Left lobe of liver (tissue), 2 donors: Measurements from ENCODE around the gene SLC25A43. TPM values are rescaled to one million over a fixed set of nuclear protein-coding genes. Genes with fewer than 3 reads are reported as not detected.
A peak's percentile ranks its signal among the peaks of the same experiment; 100 is the strongest.
"Not testable (repeated sequence)": the region's sequence is repeated elsewhere in the genome, so short reads cannot be mapped to it uniquely, and the experiment has no call there.

Experiments used
- ATAC-seq: fragments of 200-7000 bp; cut with Tn5 transposase; one replicate; pipeline ENCODE4 v1.9.1; 2020; ENCODE audit warnings: mild to moderate bottlenecking, moderate library complexity
- DNase-seq: peaks from one replicate; pipeline ENCODE4 v3.0.0-alpha.2; 2020; ENCODE audit warnings: low spot score
- total RNA-seq: library from RNA; stranded (reverse); gene quantifications from one replicate; pipeline ENCODE4 v1.2.1, GENCODE V29; 2021
- donor health status: DM: no; HTN: no; CAD: no; lungs with moderate emphysema.
- donor health status: DM: no; HTN: yes; CAD: no.

Gene SLC25A43
- total RNA-seq, 1 donor from 2014 or later, result 7.3 TPM

DNA sequence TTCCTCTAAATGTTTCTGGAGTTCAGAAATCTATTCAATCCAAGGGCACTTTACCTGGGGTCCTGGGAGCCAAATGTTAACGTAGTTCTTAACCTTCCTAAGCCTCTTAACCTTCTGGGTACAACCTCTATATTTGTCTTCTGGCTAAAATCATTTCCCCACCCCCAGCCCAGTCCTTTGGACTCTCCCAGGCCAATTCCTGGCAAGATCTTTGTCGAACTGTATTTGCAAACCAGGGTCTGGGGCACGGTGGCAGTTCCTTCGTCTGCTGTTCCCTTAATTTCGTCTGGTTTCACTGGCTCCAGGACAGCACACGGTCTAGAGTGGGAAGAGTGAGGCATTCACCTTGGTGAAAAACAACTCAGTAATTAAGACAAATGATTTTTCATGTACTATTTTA, 68.3 kb downstream of the SLC25A43 start:
- DNase-seq, result peak; percentile 57
- peak; percentile 30 for ATAC-seq

DNA sequence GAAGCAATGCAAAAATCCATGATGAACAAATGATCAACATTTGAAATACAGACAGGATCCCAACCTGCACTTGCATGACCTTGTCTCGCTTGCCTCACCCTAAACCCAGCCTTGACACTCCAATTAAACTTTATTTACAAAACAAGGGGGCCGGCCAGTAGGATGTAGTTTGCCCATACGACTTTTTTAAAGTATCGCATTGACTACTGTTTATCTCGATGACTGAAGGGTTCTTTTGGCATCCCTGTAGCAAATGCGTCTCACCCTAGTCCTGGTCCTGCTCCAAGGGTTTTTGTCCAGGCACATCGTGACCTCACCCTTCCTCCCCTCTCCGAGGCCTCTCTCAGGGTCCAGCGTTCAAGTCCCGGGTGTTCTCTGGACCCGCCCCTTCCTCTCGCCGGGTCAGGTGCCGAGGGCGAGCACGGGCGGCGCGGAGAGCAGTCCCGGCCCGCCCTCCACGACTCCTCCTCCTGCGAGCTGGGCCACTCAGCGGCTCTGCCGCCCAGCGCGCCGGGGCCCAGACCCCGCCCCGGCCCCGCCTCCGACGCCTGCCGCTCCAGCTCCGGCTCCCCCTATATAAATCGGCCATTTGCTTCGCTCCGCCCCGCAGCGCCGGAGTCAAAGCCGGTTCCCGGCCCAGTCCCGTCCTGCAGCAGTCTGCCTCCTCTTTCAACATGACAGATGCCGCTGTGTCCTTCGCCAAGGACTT, 68.9 kb downstream of the SLC25A43 start, which contains the start of gene SLC25A5:
Gene SLC25A5, plus strand, starts transcription at position 603 of the 709 bp plus-strand sequence. Its CDS starts 72 bp downstream, at position 675.
- peak; percentile 90 for DNase-seq
- peak; percentile 89 for ATAC-seq

DNA sequence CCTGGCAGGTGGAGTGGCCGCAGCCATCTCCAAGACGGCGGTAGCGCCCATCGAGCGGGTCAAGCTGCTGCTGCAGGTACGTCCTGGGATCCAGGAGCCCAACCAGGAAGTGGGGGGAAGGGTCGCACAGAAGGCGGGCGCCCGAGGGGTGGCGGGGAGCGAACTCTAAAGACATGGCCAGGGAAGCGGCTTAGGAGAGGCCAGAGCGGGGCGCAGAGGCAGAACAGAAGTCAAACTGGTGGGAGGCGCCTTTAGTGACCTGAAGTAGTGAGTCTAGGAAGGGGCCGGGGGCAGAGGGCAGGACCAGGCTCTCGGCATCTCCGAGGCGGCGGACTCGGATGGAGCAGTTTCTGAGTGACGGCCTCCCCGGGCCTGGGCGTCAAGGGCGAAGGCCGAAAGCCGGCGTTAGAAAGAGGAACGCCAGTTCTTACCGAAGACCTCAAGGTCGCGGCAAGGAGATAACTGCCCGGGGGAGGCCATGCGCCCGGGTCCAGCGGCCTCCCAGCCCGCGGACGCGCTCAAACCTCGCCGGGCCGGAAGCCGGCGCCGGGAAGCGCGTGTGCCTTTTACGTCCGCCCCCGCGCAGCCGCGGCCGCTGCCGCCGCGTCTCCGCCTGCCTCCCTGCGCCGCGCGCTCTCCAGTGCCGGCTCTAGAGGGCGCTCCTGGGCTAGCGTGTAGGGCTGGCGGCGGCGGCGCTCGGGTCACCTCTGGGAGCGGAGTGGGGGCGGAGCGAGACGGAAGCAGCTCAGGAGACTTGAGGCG, 69.6 kb downstream of the SLC25A43 start:
- DNase-seq (peak; percentile 83), ATAC-seq (peak; percentile 81)

DNA sequence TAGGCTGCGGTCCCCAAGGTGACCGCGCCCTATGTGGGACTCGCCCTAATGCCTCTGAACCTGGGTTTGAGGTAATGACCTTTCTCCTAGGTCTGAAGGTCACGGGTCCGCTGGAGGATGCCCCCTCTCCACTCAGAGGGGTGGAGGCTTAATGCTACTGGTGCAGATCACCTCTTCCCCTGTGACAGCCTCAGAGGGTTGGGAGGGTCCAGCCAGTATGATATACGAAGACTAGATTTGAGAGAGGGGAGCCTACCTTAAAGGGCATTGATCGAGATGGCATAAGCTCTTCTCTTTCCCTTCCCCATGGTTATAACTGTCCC, 70.1 kb downstream of the SLC25A43 start:
- no peak for DNase-seq
- ATAC-seq, result no peak

DNA sequence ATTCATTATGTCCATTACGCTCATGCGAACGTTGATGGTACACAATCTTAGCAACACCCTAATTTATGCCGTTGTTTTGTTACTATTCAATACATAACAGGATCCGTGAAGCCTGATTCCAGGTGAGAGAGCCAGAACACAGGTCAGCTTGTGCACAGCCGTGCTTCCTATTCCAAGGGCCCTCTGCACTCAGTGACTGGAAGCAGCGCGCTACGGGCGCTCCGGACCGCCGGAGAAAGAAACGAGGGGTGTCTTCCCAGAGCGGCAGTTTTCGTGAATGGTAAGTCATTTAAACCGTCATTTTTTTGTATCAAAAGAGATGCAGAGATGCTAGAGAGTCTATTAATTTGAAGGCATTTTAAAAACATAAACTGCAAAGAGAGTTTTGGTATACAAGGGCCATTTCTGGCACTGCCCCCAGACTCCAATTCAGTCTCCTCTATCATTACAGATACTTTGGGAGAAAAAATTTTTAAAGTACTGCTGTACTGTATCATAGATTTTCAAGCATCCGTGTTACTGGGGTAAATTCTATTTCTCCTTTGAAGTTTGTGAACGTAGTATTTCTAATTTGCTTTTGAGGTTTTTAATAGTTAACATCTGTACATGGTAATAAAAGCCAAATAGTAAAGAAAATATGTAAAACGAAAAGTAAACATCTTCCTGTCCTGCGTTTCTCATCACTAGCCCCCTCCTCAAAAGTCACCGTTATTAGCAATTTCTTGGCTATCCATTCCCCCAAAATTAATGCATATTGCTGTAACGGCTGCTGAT, 75.7 kb downstream of the SLC25A43 start:
- ATAC-seq, result no peak

DNA sequence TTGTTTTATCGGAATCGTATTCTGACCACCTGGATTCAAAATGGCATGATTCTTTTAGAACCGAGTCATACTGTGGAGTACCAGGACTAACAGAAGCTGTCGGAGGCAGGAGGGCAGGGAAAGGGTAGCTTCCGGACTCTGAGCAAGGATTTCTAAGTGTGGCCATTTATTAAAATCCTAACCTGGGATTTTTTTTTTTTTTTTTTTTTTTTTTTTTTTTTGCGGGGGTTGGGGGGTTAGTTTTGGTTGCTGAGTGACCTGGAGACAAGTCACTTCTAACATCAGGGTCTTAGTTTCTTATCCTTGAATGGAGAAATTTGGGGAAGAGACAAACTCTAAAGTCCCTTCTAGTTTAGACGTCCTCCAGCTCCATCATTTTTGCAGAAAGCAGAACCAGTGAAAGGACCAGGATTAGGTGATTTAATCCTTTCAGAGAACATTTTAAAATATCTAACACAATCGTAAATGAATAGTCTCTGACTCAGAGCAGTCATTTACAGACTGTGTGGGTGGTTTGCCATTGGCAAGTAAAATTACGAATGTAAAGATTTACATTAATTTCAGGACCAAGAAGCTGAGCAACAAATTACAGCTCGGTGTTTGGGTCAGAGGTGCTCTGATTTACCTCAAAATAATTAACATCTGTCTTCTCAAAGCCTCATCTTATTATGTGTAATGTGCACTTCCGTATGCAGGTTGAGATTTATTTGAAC, 76.4 kb downstream of the SLC25A43 start:
- DNase-seq (no peak), ATAC-seq (no peak)

More for the DNA sequence above, 75.7 kb downstream of the SLC25A43 start:
- no peak for DNase-seq

DNA sequence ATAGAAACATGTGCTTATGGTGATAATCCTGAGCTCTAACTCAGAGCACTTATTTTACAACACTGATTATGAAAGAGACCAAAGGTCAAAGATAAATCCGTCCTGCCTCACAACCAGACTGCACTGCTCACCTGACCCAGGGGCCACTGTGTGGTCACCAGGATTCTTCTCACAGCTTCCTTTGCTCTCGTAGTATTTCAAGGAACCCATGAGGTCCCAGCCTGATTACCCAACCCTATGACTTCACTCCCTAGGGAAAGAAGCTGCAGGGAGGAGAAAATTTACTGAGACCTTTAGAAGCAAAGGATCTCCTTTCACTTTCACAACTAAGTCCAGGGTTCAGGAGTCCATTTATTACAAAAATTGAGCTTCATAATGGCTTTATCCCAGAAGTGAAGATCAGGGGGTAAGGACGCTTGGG, 78.7 kb downstream of the SLC25A43 start:
- ATAC-seq (peak; percentile 54), DNase-seq (peak; percentile 61)

DNA sequence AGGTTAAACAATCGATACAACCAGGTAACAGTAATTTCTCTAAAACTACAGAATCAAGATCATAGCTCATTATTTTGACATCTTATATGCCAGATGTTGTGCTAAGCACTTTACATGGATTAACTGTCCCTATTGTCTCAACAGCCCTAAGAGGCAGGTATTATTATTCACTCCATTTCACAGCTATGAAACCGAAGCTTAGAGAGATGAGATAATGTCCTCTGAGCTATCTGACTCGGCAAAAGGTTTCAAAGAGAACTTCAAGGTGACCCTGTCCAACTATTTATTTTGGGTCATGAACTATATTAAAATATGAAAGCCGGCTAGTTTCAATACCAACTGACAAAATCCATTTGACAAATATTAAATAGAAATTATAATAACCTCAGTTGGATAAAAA, 79.4 kb downstream of the SLC25A43 start:
- DNase-seq (no peak), ATAC-seq (no peak)

DNA sequence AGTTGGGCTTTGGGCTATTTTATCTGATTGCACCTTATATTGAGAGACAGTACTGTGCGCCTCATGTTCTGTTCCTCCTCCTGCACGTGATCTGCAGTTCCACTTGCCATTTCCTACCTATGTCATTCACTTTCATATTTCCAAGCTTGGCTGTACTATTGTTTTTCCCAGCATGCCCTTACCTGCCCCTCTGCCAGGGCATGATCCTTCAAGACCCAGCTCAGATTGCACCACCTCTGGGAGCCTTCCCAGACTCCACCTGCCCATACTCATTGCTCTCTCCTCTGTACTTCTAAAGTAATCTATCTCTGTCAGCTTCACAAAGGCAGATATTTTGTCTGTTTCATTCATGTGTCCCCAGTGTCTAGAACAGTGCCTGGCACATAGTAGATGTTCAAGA, 80.7 kb downstream of the SLC25A43 start:
- ATAC-seq (no peak), DNase-seq (no peak)

DNA sequence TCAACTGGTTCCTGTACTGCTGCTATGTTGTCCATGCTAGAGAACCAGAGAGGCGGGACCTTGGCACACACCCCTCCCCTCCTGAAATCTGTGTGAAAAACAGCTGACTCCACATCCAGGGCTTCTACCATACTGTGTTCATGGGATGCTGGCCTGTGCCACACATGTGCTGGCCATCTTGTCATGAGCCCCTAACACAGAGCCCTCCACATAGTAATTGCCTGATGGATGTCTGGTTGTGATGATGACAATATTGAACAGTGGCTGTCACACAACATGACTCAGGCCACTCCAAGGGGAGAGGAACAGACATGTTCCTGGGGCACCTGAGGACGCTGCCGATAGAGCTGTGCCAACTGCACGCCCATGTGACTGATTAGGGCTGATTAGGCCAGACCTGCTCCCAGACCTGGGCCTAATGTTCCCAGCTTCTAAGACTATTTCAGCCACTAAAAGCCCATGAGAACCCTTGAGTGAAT, 82.2 kb downstream of the SLC25A43 start:
- peak; percentile 71 for ATAC-seq
- DNase-seq, result peak; percentile 73

DNA sequence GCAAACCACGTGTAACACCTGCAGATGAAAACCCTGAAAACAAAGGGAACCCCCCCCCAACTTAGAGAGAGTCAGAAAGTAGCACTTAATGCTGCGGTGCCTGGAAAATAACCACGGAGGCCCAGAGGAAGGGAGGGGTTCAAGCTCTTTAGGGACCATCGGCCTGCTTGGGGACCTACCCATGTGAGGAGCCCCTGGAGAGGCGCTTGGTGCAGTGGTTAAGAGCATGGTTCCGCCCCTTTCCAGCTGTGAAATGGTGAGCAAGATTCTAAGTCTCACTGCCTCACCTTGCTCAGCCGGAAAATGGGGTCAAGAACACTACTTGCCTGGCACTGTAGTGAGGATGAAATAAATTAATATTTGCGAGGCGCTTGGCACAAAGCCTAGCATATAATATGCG, 82.9 kb downstream of the SLC25A43 start:
- DNase-seq (no peak), ATAC-seq (no peak)

DNA sequence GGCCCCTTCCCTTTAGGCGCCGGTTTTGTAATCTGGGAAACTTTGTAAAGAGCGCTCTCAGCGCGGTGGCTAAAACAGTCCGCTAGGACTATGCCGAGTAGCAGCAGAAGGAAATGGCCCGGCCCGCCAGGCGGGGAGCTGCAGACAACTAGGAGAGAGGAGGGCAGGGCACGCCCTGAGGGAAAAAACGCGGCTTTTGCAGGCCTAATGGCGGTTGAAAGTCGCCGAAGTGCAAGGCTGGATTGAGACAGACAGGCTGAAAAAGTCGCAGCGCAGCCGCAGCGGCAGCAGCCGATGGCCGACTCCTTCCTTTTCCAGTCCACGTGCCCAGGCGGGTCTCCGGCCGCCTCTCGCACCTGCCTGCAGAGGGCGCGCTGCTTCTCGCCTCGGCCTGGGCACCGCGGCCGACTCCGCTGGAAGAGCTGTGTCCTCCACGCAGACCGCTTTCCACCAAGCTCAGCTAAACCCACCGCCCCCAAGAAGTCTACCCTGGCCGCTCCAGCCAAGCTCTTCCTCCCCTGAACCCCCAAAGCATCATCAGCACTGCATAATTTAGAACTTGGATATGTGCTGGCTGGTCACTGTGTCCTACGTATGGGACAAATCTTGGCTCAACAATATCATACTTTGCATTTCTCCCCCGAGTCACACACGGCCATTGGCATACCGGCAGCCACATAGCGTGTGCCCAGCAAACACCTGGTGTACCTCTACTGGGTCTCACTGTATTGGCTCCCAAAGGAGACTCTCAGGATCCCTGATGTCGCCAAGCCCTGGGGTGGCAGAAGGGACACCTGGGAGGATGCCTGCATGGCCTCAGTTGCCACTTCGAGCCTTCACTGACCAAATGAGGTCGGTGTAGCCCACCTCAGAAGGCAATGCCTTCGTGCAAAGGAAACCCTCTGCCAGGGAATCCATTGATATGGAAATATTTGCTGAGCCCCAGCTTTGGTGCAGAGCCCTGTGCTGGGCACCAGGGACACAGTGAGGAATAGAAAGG, 83.6 kb downstream of the SLC25A43 start:
- ATAC-seq (peak; percentile 87), DNase-seq (peak; percentile 76)

DNA sequence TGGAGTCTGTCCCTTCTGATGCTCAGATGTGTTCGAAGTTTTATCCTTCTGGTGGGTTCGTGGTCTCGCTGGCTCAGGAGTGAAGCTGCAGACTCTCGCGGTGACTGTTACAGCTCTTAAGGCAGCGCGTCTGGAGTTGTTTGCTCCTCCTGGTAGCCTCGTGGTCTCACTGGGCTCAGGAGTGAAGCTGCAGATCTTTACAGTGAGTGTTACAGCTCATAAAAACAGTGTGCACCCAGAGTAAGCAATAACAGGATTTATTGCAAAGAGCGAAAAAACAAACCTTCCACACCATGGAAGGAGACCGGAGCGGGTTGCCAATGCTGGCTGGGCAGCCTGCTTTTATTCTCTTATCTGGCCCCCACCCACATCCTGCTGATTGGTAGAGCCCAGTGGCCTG, 87.6 kb downstream of the SLC25A43 start:
- DNase-seq, result no peak
- no peak for ATAC-seq

DNA sequence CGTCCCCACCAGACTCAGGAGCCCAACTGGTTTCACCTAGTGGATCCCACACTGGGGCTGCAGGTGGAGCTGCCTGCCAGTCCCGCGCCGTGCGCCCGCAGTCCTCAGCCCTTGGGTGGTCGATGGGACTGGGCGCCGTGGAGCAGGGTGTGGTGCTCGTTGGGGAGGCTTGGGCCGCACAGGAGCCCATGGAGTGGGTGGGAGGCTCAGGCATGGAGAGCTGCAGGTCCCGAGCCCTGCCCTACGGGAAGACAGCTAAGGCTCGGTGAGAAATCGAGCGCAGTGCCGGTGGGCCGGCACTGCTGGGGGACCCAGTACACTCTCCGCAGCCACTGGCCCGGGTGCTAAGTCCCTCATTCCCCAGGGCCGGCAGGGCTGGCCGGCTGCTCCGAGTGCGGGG, 88.6 kb downstream of the SLC25A43 start:
- ATAC-seq, DNase-seq: not testable (repeated sequence)

DNA sequence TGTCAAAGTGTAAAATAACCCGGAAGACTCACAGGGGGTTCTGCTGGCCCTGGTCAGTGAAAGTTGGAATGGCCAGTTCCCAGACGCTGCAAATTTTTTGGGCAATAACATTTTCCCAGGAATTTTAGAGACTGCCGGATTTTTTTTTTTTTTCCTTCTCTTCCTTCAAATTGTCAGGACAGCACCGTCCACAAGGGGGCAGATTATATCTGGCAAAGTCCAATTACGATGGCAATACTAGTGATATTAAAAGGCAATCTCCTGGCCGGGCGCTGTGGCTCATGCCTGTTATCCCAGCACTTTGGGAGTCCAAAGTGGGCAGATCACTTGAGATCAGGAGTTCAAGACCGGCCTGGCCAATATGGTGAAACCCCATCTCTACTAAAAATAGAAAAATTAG, 89.6 kb downstream of the SLC25A43 start:
- DNase-seq (peak; percentile 56), ATAC-seq (peak; percentile 90)

DNA sequence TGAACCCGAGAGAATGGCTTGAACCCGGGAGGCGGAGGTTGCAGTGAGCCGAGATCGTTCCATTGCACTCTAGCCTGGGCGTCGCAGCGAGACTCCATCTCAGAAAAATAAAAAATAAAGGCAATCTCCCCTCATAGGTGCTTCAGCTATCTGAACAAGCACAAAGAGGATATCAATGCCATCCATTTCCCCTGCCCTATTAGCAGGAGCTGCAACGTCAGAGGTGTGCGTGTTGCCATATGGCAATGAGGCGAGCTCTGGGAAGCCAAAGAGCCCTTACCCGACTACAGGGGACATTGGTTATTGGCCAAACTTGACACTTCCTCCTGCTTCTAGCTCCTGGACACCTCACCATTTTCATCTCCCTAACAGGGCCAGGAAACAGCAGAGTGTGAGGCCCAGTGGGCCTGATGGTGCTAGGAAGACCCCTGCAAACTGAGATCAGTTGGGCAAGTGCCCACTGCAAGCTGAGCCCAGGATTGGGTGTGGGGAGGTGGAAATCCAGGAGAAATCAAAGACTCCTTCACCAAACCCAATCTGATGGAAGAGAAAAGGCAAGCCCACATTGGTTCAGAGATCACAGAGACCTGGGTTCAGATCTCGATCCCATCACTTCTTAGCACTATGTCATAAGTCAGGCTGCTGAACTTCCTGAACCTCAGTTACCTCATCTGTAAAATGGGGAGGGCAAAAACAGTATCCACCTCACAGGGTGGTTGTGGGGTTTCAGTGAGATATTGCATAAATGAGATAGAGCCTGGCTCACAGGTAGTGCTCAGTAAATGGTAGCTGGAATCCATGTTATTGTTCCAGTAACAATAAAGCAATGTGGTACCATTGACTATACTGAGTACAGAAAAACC, 90.3 kb downstream of the SLC25A43 start:
- DNase-seq (no peak), ATAC-seq (no peak)

DNA sequence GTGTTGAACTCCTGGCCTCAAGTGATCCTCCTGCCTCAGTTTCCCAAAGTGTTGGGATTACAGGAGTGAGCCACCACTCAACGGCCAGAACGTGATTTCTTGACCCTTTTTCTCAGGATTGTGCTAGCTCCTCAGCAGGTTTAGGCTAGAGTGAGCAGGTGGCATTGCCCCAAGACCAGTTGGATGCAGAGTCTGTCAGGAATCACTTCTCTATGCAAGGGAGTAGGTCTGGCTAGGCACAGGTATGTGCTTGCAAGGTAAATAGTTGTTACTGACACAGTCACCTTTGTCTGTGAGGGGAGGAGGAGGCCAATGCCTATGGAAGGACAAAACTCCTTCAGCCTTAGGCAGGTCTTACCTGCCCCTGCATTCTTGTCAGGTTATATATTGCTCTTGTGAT, 93.3 kb downstream of the SLC25A43 start:
- no peak for DNase-seq
- ATAC-seq, result no peak

DNA sequence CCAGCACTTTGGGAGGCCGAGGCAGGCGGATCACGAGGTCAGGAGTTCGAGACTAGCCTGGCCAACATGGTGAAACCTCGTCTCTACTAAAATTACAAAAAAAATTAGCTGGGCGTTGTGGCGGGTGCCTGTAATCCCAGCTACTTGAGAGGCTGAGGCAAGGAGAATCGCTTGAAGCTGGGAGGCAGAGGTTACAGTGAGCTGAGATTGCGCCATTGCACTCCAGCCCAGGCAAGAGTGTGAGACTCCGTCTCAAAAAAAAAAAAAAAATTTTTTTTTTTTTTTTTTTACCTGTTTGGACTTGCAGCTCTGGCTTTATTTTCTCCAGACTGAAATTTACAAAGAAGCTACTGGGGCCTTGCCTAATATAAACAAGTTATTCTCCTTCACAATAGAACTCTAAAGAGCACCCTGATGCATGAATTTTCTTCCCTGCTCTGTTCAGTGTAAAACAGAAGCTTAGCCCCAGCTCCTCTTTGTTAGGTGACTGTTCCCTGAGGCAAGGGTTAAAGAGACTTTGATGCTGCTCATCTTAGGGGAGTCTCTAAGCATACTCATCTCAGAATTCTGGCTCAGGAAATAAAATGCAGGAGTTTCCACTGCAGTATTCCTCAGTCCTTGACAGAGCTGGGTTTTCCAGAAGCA, 94.8 kb downstream of the SLC25A43 start:
- ATAC-seq, DNase-seq: not testable (repeated sequence)
